Measurements from ENCODE around the gene NUP98. TPM values are rescaled to one million over a fixed set of nuclear protein-coding genes. Genes with fewer than 3 reads are reported as not detected.
"Not testable (repeated sequence)": the region's sequence is repeated elsewhere in the genome, so short reads cannot be mapped to it uniquely, and the experiment has no call there.

Gene NUP98
- total RNA-seq, 2 donors from 2014 or later: 47.9 to 55.9 TPM

DNA sequence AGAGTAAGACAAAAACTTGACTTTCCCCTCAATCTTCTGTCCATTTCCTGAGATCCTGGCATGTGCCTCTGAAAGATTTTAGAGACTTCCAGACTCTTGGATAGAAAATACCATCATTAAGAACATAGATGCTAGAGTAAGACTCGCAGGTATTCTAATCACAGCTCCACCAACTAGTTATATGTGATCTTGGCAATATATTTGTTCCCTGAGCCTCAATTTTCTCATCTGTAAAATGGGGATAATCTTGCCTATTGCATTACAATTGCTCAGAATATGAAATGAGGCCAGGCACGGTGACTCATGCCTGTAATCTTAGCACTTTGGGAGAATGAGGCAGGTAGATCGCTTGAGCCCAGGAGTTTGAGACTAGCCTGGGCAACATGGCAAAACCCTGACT lies 32.7 kb upstream of the NUP98 start:
- intact Hi-C loops (cut with DNase I, micrococcal nuclease): no loop called here
- ATAC-seq (no peak), DNase-seq (no peak)

DNA sequence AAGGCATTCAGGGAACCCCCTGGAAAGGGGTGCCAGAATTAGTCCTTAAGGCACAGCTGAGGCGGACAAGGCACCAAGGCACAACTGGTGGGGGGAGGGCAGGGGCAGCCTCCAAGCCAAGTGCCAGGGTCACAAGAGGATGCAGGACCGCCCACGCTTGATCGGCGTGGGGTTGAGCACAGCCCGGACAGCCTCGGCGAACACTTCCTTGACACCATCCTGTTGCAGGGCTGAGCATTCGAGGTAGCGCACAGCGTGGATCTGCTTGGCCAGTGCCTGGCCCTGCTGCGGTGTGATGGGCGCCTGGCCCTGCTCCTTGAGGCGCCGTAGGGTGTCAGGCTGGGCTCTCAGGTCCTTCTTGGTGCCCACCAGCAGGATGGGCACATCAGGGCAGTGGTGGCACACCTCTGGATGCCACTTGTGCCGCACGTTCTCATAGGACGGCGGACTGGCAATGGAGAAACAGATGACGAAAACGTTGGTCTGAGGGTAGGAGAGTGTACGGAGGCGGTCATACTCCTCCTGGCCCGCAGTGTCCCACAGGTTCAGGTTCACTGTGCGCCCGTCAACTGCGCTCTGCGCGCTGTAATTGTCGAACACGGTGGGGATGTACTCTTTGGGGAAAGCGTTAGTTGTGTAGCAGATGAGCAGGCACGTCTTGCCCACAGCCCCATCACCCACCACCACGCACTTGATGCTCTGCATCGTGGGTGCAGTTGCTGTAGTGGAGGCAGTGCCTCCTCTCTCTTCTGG lies 30.3 kb upstream of the NUP98 start:
- ATAC-seq (no peak), DNase-seq (no peak)
- intact Hi-C loops (cut with DNase I, micrococcal nuclease): no loop called here

DNA sequence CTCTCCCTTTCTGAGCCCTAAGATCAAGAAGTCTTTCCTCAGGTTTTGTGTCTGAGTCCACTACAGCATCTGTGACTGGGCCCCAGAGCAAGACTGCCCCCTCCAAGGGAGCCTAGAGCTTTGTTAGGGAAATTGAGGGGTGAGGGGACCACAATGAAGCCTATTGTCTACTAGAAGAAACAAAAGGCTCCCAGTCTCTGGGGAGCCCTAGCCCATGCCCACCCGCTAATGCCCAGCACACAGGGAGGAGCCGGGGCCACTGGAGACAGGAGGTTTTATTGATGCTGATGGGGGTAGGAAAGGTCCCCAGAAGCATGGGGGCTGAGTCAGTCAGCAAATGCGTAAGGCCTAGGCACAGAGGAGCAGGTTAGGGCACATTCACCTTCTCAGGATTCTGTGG lies 29.4 kb upstream of the NUP98 start:
- DNase-seq: no peak
- no peak for ATAC-seq
- intact Hi-C loops (cut with DNase I, micrococcal nuclease): no loop called here

DNA sequence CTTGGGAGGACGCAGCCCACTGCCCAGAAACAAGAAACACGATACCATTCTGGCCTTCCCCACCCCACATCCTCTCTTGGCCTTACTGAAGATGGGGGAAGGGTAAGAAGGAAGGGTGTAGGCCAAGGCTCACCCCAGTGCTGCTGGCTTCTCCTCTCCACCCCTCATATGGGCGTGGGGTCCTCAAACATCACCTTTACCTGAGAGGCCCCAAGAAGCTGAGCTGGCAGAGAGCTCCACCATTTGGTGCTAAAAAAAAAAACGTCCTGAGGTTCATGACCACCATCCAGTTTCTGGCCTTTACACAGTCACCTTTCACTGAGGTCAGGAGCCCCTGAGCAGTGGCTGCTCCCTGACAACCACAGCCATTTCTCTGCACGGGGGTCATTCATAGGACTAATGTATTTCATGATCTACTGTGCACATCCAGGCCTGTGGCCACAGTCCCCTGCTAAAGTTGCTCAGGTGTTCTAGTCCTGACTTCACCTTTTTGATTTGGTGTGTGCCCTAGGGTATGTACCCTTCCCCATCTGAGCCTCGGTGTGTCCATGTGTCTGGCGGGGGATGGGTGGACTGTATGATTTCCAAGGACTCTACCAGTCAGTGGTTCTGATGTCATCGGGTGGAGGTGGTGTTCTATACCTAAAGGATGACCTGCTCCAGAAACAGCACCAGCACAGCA lies 28.3 kb upstream of the NUP98 start:
- peak; percentile 13 for ATAC-seq
- no peak for DNase-seq
- intact Hi-C loops (cut with DNase I, micrococcal nuclease): no loop called here

DNA sequence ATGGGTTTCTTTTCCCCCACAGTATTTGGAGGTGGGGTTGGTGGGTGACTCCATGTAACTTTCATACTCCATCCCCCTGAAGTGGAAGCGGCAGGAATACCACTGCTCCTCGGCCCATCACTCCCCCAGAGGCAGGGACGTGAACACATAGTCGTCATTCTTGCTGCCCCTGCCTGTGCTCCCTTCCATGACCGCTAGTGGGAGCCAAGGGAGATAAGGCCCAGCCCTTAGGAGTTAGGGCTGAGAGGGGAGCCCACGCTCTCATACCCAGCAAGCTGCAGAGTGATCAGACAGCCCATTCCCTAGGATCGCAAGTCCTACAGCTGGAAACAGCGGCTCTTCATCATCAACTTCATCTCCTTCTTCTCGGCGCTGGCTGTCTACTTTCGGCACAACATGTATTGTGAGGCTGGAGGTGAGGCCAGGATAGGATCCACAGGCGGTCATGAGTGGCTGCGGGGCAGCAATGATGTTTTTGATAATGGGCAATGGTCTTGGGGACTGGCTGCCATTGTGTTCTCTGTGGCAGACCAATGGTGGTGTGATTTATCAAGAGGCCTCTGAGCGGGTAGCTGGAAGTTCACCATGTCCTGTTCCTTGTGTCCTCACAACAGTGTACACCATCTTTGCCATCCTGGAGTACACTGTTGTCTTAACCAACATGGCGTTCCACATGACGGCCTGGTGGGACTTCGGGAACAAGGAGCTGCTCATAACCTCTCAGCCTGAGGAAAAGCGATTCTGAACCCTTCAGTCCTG lies 27.5 kb upstream of the NUP98 start:
- DNase-seq (peak in 1 of 2 donors; percentile 77), ATAC-seq (peak; percentile 67)
- intact Hi-C loops (cut with DNase I, micrococcal nuclease): no loop called here

DNA sequence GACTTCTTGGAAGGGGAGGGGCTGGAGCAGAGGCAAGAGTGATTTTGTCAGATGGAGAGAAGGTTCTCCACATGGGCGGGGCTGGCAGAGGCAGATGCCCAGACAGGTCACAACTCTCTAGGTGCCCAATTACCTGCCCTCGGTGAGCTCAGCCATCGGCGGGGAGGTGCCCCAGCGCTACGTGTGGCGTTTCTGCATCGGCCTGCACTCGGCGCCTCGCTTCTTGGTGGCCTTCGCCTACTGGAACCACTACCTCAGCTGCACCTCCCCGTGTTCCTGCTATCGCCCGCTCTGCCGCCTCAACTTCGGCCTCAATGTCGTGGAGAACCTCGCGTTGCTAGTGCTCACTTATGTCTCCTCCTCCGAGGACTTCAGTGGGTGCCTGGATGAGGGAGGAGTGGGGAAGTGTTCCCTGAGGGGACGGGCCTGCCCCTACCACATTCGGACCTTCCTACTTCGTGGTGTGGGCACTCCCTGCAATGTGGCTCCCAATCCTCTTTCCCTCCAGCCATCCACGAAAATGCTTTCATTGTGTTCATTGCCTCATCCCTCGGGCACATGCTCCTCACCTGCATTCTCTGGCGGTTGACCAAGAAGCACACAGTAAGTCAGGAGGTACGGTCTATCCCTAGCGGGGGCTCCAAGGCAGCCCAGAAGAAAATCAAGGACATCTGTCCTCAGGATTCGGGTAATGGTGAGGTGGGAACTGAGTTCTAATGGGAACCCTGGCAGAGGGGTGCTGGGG lies 26.6 kb upstream of the NUP98 start:
- intact Hi-C loops (cut with DNase I, micrococcal nuclease): no loop called here
- DNase-seq (no peak), ATAC-seq (no peak)

DNA sequence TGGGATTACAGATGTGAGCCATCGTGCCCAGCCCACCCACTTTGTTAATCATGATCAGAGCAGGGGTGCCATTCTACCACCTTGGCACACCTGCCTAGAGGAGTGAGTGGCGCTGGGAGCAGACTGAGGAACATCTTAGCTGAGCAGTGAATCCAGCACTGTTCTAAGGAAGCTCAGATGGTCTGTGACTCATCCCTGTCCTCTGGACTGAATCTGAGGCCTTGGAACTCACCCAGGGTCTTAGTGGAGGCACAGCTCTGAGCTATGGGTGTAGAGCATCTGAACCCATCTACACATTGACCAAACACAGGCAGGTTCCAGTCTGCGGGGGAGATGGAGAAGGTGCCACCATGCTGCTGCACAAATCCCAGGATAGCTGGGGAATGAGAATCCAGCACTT lies 25.9 kb upstream of the NUP98 start:
- intact Hi-C loops (cut with DNase I, micrococcal nuclease): no loop called here
- DNase-seq: no peak
- no peak for ATAC-seq

DNA sequence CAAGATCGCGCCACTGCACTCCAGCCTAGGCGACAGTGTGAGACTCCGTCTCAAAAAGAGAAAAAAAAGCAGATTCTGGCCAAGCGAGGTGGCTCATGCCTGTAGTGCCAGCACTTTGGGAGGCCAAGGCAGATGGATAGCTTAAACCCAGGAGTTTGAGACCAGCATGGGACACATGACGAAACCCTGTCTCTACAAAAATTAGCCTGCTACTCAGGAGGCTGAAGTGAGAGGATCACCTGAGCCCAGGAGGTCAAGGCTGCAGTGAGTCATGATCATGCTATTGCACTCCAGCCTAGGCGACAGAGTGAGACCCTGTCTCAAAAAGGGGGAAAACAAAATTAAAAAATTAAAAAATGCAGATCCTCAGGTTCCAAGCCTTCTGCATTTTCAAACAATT lies 25.0 kb upstream of the NUP98 start:
- ATAC-seq: no peak
- intact Hi-C loops (cut with DNase I, micrococcal nuclease): no loop called here
- no peak for DNase-seq

DNA sequence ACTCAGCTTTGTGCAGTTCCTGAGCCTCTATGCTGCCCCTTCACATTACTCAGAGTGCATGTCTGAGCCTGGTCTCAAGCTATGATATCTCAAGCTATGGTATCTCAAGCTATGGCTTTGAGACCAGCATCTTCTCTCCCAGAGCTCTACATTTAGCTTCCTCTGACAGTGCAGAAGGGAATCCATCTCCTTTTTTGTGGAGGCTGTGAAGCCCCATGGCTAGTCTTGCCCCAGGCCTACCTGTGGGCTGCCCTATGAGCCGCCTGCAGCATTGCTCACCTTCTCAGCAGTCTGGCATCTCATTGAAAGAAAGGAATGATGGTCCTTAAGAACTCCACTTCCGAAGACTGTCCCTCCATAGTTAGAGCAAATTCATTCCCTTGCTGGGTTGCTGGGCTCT lies 23.6 kb upstream of the NUP98 start:
- ATAC-seq (no peak), DNase-seq (no peak)
- intact Hi-C loops (cut with DNase I, micrococcal nuclease): no loop called here

DNA sequence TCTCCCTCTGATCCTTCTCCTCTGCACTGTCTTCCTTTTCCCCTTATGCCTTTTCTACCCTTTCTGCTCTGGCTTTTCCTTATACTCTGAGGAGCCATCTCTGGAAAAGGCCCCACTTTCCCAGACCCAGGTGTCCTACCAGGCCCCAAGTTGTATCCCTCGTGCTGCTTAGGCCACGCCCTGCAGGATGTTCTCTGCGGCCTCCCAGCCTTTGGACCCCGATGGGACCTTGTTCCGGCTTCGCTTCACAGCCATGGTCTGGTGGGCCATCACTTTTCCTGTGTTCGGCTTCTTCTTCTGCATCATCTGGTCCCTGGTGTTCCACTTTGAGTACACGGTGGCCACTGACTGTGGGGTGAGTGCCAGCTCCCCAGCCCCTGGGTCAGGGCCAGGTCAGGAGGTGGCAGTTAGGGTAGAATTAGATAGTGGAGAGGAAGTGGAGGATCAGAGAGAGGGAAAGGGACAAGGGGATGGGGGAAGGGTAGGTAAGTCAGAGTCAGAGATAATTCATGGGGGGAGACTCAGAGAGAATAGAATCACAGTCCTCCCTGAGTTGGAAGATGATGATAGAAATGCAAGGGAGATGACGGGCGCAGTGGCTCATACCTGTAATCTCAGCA lies 19.9 kb upstream of the NUP98 start:
- ATAC-seq: no peak
- DNase-seq: no peak
- intact Hi-C loops (cut with DNase I, micrococcal nuclease): no loop called here

DNA sequence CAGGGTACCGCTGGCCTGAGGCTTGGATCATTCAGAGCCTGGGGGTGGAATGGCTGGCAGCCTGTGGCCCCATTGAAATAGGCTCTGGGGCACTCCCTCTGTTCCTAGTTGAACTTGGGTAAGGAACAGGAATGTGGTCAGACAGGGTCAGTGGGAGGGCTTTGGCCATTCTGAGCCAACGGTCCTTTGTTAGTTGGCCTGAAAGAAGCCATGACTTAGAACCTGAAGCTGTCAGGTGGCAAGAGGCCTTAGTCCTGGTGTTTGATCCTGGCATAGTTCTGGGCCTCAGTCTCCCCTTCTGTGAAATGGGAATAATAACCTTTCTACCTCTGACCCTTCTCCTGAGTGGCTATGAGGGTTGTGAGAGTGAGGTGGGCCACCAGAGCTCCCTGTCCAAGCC lies 19.3 kb upstream of the NUP98 start:
- no peak for ATAC-seq
- no peak for DNase-seq
- intact Hi-C loops (cut with DNase I, micrococcal nuclease): no loop called here

DNA sequence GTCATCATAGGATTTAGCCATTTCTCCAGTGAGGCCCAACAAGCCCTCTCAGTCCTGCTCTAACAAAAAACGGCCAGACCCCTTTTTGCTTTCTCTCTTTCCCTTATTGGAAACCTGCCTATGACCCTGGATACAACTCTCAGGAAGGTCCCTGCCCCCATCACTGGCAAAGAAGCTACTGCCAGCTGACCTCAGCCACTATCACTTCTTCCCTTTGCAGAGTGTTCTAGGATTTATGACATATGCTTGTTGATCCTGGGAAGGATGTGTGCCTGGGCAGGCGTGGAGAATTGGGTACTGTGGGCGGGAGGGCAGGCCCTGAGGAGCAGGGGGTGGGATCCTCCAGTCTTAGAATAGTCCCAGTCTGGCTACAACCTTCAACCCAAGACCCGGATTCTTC lies 18.5 kb upstream of the NUP98 start:
- intact Hi-C loops (cut with DNase I, micrococcal nuclease): no loop called here

DNA sequence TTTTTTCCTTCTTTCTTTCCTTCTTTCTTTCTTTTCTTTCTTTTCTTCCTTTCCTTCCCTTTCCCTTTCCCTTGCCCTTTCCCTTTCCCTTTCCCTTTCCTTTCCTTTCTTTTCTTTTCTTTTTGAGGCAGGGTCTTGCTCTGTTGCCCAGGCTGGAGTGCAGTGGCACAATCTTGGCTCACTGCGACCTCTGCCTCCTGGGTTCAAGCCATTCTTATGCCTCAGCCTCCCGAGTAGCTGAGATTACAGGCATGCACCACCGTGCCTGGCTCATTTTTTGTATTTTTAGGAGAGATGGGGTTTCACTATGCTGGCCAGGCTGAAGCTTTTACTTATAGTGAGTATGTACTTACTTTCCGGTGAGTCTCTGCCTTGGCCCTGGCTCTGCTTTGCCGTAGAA lies 17.5 kb upstream of the NUP98 start:
- ATAC-seq; intact Hi-C loops (cut with DNase I, micrococcal nuclease): not testable (repeated sequence)

More for the DNA sequence above, 18.5 kb upstream of the NUP98 start:
- ATAC-seq (no peak), DNase-seq (no peak)

DNA sequence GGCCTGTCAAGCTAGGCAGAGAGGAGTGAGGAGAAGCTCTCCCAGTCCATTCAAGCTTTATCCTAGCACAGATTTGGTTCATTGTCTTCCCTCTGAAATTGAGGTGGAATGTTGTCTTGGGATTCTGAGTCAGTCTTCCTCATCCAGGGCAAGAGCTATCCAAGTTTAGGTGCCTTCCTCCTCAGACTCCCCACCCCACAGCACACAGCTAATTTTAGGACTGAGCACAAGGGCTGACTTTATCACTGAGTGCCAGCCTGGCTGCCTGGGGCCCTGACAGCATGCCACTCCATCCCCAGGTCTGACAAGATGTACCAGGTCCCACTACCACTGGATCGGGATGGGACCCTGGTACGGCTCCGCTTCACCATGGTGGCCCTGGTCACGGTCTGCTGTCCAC lies 13.6 kb upstream of the NUP98 start:
- intact Hi-C loops (cut with DNase I, micrococcal nuclease): no loop called here
- DNase-seq: no peak
- no peak for ATAC-seq

More for the DNA sequence above, 17.5 kb upstream of the NUP98 start:
- not testable (repeated sequence) for DNase-seq

DNA sequence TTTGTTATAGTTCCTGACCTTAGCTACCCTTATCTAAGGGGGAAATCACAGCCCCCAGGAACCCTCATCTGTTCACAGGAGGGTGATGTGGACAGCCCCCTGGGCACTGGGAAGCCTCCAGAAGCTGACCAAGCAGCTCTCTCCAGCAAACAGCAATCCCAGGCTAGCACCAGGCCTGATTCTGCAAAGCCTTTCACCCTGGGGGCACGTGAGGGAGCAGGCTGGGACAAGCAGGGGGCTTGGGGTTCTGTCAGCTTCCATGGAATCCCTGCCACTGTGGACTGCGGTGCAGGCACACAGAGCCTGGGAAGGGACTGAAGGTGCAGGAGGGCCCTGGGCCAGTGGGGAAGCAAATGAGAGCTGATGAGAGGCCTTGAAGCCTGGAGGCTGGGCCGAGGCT lies 13.1 kb upstream of the NUP98 start:
- intact Hi-C loops (cut with DNase I, micrococcal nuclease): no loop called here
- ATAC-seq (no peak), DNase-seq (no peak)

DNA sequence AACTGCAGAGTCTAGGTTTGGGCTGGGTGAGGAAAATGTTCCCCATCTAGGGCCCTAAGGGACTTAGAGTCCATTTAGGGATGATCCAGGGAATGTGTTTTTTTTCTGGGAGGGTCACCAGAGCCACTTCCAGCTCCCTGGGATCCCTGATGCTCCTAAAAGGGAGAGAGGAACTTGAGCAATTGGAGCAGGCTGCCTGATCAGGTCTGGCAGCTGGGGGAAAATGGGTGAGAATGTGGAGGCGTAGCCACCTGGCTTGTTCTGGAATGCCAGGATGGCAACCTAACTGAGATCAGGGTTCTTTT lies 12.2 kb upstream of the NUP98 start:
- no peak for ATAC-seq
- intact Hi-C loops (cut with DNase I, micrococcal nuclease): no loop called here

DNA sequence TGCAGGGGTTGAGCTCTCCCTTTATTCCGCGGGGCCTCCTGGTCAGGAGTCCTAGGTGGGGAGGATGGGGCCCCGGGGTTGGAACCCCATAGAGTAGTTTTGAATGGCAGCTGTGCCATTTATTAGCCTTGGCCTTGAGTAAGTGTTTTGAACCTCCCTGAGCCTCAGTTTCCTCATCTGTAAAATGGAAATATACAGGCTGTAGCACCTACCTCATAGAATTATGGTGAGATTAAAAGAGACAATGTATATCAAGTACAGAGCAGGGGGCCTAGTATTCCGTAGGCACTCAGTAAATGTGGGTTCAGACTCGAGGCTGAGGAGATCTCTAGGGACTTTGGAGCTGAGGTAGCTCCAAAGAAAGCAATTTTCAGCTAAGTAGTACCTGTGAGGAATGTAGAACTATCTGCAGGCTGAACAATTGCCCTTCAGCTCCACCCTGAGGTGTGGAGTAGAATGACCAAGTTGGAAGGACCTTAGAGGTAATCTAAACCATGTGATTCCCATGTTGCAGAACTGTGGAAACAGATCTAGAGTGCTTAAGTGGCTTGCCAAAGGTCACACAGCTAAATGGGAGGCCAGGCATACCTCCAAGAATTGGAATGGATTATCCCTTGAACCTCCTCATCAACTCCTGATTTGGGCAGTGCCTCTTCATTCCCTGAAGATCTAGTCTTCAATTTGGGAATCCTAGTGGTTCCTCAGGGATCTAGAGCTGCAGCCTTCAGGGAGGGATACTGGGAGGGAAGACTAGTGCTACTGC lies 11.7 kb upstream of the NUP98 start:
- intact Hi-C loops (cut with DNase I, micrococcal nuclease): no loop called here
- DNase-seq: peak; percentile 37 to 65
- peak; percentile 81 for ATAC-seq

More for the DNA sequence above, 12.2 kb upstream of the NUP98 start:
- DNase-seq: no peak
